ENCODE measurements around the gene CDK8. TPM values are rescaled to one million over a fixed set of nuclear protein-coding genes. Genes with fewer than 3 reads are reported as not detected.

CDK8 gene
- 1 to 10 TPM; 5.1 to 8.4 (median 6.2) TPM for polyA plus RNA-seq

- peak within 1 kb of the TSS; percentile 74 for H3K27ac ChIP-seq (ENCODE audit: low read depth, low read length)
- WGBS, 3 donors = 0 to 1% (median 0%) methylated on average over 53 to 79 of the region's 79 CpGs
These were observed at the start of gene CDK8 for GRCh38 chr13:26253787-26254582. Gene CDK8, plus strand, starts transcription at chr13:26254129. Its CDS starts 513 bp downstream, at chr13:26254642.

- 94 to 100% (median 100%) methylated on average over 1 of the region's 1 CpG for WGBS, 3 donors
- no peak overlapping the region for H3K27ac ChIP-seq (ENCODE audit: low read depth, low read length)
These were observed 45.6 kb upstream of the CDK8 start for GRCh38 chr13:26208287-26208686.

- WGBS, 3 donors = 74 to 96% (median 90%) methylated on average over 1 of the region's 1 CpG
- no peak overlapping the region for H3K27ac ChIP-seq (ENCODE audit: low read depth, low read length)
These were observed 40.6 kb upstream of the CDK8 start for GRCh38 chr13:26213345-26213744.

GRCh38 chr13:26213982-26214381 is 39.9 kb upstream of the CDK8 start:
- 85 to 92% (median 90%) methylated on average over 6 of the region's 6 CpGs for WGBS, 3 donors
- H3K27ac ChIP-seq (ENCODE audit: low read depth, low read length) = no peak overlapping the region

- no peak overlapping the region for H3K27ac ChIP-seq (ENCODE audit: low read depth, low read length)
- WGBS, 3 donors = 94 to 95% (median 94%) methylated on average over 2 of the region's 2 CpGs
These were observed 37.9 kb upstream of the CDK8 start for GRCh38 chr13:26216042-26216441.

GRCh38 chr13:26219726-26220125 is 34.2 kb upstream of the CDK8 start:
- 79 to 86% (median 79%) methylated on average over 1 of the region's 1 CpG for WGBS, 3 donors

GRCh38 chr13:26220575-26220974 is 33.4 kb upstream of the CDK8 start:
- no peak overlapping the region for H3K27ac ChIP-seq (ENCODE audit: low read depth, low read length)
- 72 to 85% (median 81%) methylated on average over 2 of the region's 2 CpGs for WGBS, 3 donors

More at GRCh38 chr13:26219726-26220125, 34.2 kb upstream of the CDK8 start:
- no peak overlapping the region for H3K27ac ChIP-seq (ENCODE audit: low read depth, low read length)

GRCh38 chr13:26221399-26221720 is 32.6 kb upstream of the CDK8 start:
- WGBS, 3 donors = 0 to 1% (median 0%) methylated on average over 16 of the region's 16 CpGs
- H3K27ac ChIP-seq (ENCODE audit: low read depth, low read length) = no peak overlapping the region

- 0 to 1% (median 0%) methylated on average over 66 to 67 of the region's 67 CpGs for WGBS, 3 donors
- H3K27ac ChIP-seq (ENCODE audit: low read depth, low read length) = peak within 1 kb of the TSS; percentile 94
These were observed 32.0 kb upstream of the CDK8 start, which contains the start of gene RNF6 for GRCh38 chr13:26221721-26222519. Gene RNF6, minus strand, starts transcription at chr13:26222314. Its CDS starts 2,665 bp downstream, at chr13:26219649.

GRCh38 chr13:26222520-26223046 is 31.3 kb upstream of the CDK8 start:
- 17 to 28% (median 24%) methylated on average over 16 of the region's 16 CpGs for WGBS, 3 donors
- H3K27ac ChIP-seq (ENCODE audit: low read depth, low read length) = peak overlapping the region; percentile 94

GRCh38 chr13:26225896-26226617 is 27.9 kb upstream of the CDK8 start:
- no peak overlapping the region for H3K27ac ChIP-seq (ENCODE audit: low read depth, low read length)
- WGBS, 3 donors = 69 to 78% (median 72%) methylated on average over 7 of the region's 7 CpGs

GRCh38 chr13:26227166-26227971 is 26.6 kb upstream of the CDK8 start:
- no peak overlapping the region for H3K27ac ChIP-seq (ENCODE audit: low read depth, low read length)
- 75 to 85% (median 80%) methylated on average over 6 of the region's 6 CpGs for WGBS, 3 donors

- H3K27ac ChIP-seq (ENCODE audit: low read depth, low read length) = no peak overlapping the region
- 82 to 95% (median 82%) methylated on average over 2 of the region's 2 CpGs for WGBS, 3 donors
These were observed 25.8 kb upstream of the CDK8 start for GRCh38 chr13:26228096-26228495.

GRCh38 chr13:26229080-26229615 is 24.8 kb upstream of the CDK8 start:
- H3K27ac ChIP-seq (ENCODE audit: low read depth, low read length) = no peak overlapping the region
- 89 to 91% (median 89%) methylated on average over 13 of the region's 13 CpGs for WGBS, 3 donors

GRCh38 chr13:26230703-26231102 is 23.2 kb upstream of the CDK8 start:
- no peak overlapping the region for H3K27ac ChIP-seq (ENCODE audit: low read depth, low read length)
- WGBS, 3 donors = 52 to 58% (median 55%) methylated on average over 6 of the region's 6 CpGs

- 42 to 54% (median 48%) methylated on average over 1 of the region's 1 CpG for WGBS, 3 donors
- H3K27ac ChIP-seq (ENCODE audit: low read depth, low read length) = no peak overlapping the region
These were observed 17.6 kb upstream of the CDK8 start for GRCh38 chr13:26236296-26236695.

- H3K27ac ChIP-seq (ENCODE audit: low read depth, low read length) = no peak overlapping the region
- WGBS, 3 donors = 60 to 69% (median 65%) methylated on average over 5 of the region's 5 CpGs
These were observed 7.8 kb upstream of the CDK8 start for GRCh38 chr13:26246154-26246553.

- 64 to 76% (median 73%) methylated on average over 2 of the region's 2 CpGs for WGBS, 3 donors
- H3K27ac ChIP-seq (ENCODE audit: low read depth, low read length) = no peak overlapping the region
These were observed 6.9 kb upstream of the CDK8 start for GRCh38 chr13:26247011-26247410.

Measured in adipose tissue (tissue), 3 donors.